SH-SY5Y (cell line): Measurements from ENCODE around the gene MAN1C1.

ENCODE experiments used
- GATA2 ChIP-seq: IDR thresholded peaks from 2 replicates; pipeline ENCODE4 v1.6.1; 2011; ENCODE audit warnings: mild to moderate bottlenecking, low read depth, low read length
- GATA3 ChIP-seq: IDR thresholded peaks from 2 replicates; pipeline ENCODE4 v1.6.1; 2011; ENCODE audit warnings: low read depth, mild to moderate bottlenecking, low read length, moderate library complexity

DNA sequence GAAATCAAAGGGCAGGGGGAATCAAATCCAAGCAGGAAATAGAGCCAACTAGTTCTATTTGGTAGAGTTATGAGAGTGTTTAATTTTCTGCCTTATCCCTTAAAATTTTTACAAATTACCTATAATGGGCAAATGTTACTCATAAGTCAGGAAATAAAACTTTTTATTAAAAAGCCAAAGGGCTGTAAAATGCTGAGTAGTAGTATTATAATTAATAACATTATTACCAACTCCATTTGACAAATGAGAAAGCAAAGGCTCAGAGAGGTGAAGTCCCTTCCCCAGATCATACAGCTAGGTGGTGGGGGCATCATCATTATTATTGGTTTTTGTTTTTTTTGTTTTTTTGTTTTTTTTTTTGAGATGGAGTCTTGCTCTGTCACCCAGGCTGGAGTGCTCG, 186.8 kb downstream of the MAN1C1 start:
- no peak for TF ChIP-seq GATA3
- no peak for TF ChIP-seq GATA2
